Activated CD8-positive, alpha-beta memory T cell treated with anti-CD3 and anti-CD28 coated beads, Interleukin-2, amount 50 U/mL, for 48 hours (primary cell): ENCODE measurements around the gene TEDC1.
A peak's percentile ranks its signal among the peaks of the same experiment; 100 is the strongest.
"Not testable (repeated sequence)": the region's sequence is repeated elsewhere in the genome, so short reads cannot be mapped to it uniquely, and the experiment has no call there.

Experiments used
- DNase-seq: peaks from one replicate; pipeline ENCODE4 v3.0.0-alpha.2; 2020

Gene TEDC1

GRCh38 chr14:105527826-105528585 lies 37.0 kb downstream of the TEDC1 start:
- peak; percentile 91 for DNase-seq

- peak; percentile 84 for DNase-seq
Measured at GRCh38 chr14:105528586-105529318, 37.7 kb downstream of the TEDC1 start.

GRCh38 chr14:105529319-105529568 lies 38.2 kb downstream of the TEDC1 start:
- DNase-seq, result no peak

GRCh38 chr14:105529569-105530284 lies 38.7 kb downstream of the TEDC1 start:
- DNase-seq, result peak; percentile 73

- DNase-seq, result peak; percentile 58
Measured at GRCh38 chr14:105530285-105531087, 39.4 kb downstream of the TEDC1 start.

GRCh38 chr14:105531088-105531893 lies 40.2 kb downstream of the TEDC1 start:
- DNase-seq, result no peak

- DNase-seq, result no peak
Measured at GRCh38 chr14:105531894-105532623, 41.0 kb downstream of the TEDC1 start.

- DNase-seq, result peak; percentile 62
Measured at GRCh38 chr14:105532735-105533141, 41.7 kb downstream of the TEDC1 start.

GRCh38 chr14:105533391-105533790 lies 42.3 kb downstream of the TEDC1 start:
- DNase-seq, result no peak

GRCh38 chr14:105533811-105534498 lies 42.9 kb downstream of the TEDC1 start:
- no peak for DNase-seq

- DNase-seq, result no peak
Measured at GRCh38 chr14:105534586-105534985, 43.5 kb downstream of the TEDC1 start.

GRCh38 chr14:105536051-105536450 lies 45.0 kb downstream of the TEDC1 start:
- no peak for DNase-seq

GRCh38 chr14:105536691-105537579 lies 45.9 kb downstream of the TEDC1 start:
- DNase-seq, result no peak

GRCh38 chr14:105537580-105538474 lies 46.8 kb downstream of the TEDC1 start:
- DNase-seq, result peak; percentile 94

GRCh38 chr14:105538481-105539049 lies 47.5 kb downstream of the TEDC1 start:
- no peak for DNase-seq

GRCh38 chr14:105540811-105541210 lies 49.8 kb downstream of the TEDC1 start:
- no peak for DNase-seq

GRCh38 chr14:105541218-105541875 lies 50.3 kb downstream of the TEDC1 start:
- no peak for DNase-seq

- DNase-seq, result not testable (repeated sequence)
Measured at GRCh38 chr14:105545676-105546075, 54.6 kb downstream of the TEDC1 start.
